ENCODE measurements around the gene E2F8.

DNA sequence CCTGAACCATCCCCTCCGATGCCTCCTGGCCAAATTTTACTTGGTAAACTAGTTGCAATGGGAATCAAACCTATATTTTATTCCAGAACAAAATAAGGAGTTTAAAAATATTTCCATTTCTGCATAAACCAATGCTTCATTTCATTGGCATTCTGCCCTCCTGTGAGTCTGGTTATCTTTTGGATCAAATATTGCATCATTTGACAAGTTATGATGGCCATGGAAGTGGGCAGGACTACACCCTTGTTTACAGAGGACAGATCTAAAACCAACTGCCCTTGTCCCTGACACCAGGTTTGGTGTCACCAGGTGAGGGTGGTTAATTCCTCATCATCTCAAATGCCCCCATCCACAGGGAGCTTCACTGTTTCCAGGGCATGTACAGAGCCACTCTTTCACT lies 28.2 kb upstream of the E2F8 start:
- TF ChIP-seq CTCF (conservative IDR thresholded peaks at IDR 0.05; ENCODE audit: low read depth in 2 of 2) (no peak), EZH2 (IDR thresholded peaks at IDR 0.05; ENCODE audit: low read depth, unreplicated experiment) (no peak), POLR2AphosphoS5 (IDR thresholded peaks at IDR 0.05; ENCODE audit: low read depth) (no peak)
